WTC11 (cell line): Measurements from ENCODE around the gene NOC2L. TPM values are rescaled to one million over a fixed set of nuclear protein-coding genes. Genes with fewer than 3 reads are reported as not detected.
"Not testable (repeated sequence)": the region's sequence is repeated elsewhere in the genome, so short reads cannot be mapped to it uniquely, and the experiment has no call there.

ENCODE experiments used
- ATAC-seq: fragments of 200-7000 bp; cut with Tn5 transposase; 2 replicates; pipeline ENCODE4 v1.10.0; 2021; ENCODE audit warnings: mild to moderate bottlenecking, moderate library complexity
- CTCF ChIA-PET: fragments of 300-600 bp; sonication (Branson Sonifier 250); formaldehyde crosslinking; loops from one replicate; lab custom pipeline; 2021; ENCODE audit warnings: antibody characterized with exemption; lab: Charles Lee
- POLR2A ChIA-PET: fragments of 350-600 bp; sonication (Branson Sonifier 250); formaldehyde crosslinking; loops from one replicate; lab custom pipeline; 2021; ENCODE audit warnings: antibody characterized with exemption; lab: Charles Lee
- DNase-seq: peaks from one replicate; pipeline ENCODE4 v3.0.0; 2021; ENCODE audit warnings: low spot score
- H3K27ac Mint-ChIP-seq: 2 replicates; pipeline ENCODE4 v1.8.0; 2021; ENCODE audit warnings: mixed read lengths
- H3K27me3 Mint-ChIP-seq: 2 replicates; pipeline ENCODE4 v1.8.0; 2021; ENCODE audit warnings: low read depth, mild to moderate bottlenecking, moderate library complexity, mixed read lengths
- H3K36me3 Mint-ChIP-seq: 2 replicates; pipeline ENCODE4 v1.8.0; 2021; ENCODE audit warnings: mixed read lengths
- H3K4me1 Mint-ChIP-seq: 2 replicates; pipeline ENCODE4 v1.8.0; 2022; ENCODE audit warnings: mixed read lengths
- H3K4me3 Mint-ChIP-seq: 2 replicates; pipeline ENCODE4 v1.8.0; 2021; ENCODE audit warnings: mild to moderate bottlenecking, moderate library complexity, mixed read lengths
- H3K9me3 Mint-ChIP-seq: 2 replicates; pipeline ENCODE4 v1.8.0; 2021; ENCODE audit warnings: mixed read lengths
- ATF6 ChIP-seq: sonication (generic); formaldehyde crosslinking; IDR thresholded peaks from 2 replicates; pipeline ENCODE4 v1.8.1; 2023; ENCODE audit warnings: mild to moderate bottlenecking, missing genetic modification reagents
- CBFB ChIP-seq: sonication (generic); formaldehyde crosslinking; IDR thresholded peaks from 2 replicates; pipeline ENCODE4 v1.8.1; 2022; ENCODE audit warnings: mild to moderate bottlenecking, low read depth, missing genetic modification reagents
- CREB1 ChIP-seq: sonication (generic); formaldehyde crosslinking; IDR thresholded peaks from 2 replicates; pipeline ENCODE4 v1.8.0; 2023; ENCODE audit warnings: mild to moderate bottlenecking, missing genetic modification reagents
- ETV6 ChIP-seq: sonication (generic); formaldehyde crosslinking; IDR thresholded peaks from 2 replicates; pipeline ENCODE4 v1.8.1; 2022; ENCODE audit warnings: mild to moderate bottlenecking, missing genetic modification reagents
- FOXP1 ChIP-seq: sonication (generic); formaldehyde crosslinking; IDR thresholded peaks from 2 replicates; pipeline ENCODE4 v1.8.0; 2022; ENCODE audit warnings: missing genetic modification reagents, mild to moderate bottlenecking, moderate library complexity, borderline replicate concordance
- MYBL2 ChIP-seq: sonication (generic); formaldehyde crosslinking; IDR thresholded peaks from 2 replicates; pipeline ENCODE4 v1.8.1; 2023; ENCODE audit warnings: mild to moderate bottlenecking, moderate library complexity, missing genetic modification reagents
- NFE2L1 ChIP-seq: sonication (generic); formaldehyde crosslinking; IDR thresholded peaks from 2 replicates; pipeline ENCODE4 v1.8.1; 2023; ENCODE audit warnings: missing genetic modification reagents
- NFYB ChIP-seq: sonication (generic); formaldehyde crosslinking; conservative IDR thresholded peaks from 2 replicates; pipeline ENCODE4 v1.8.0; 2022; ENCODE audit warnings: low read depth, missing genetic modification reagents
- RORB ChIP-seq: fragments of 250-450 bp; sonication (Bioruptor Pico); IDR thresholded peaks from 2 replicates; pipeline ENCODE4 v1.9.0; 2021; ENCODE audit warnings: mild to moderate bottlenecking
- SOX15 ChIP-seq: fragments of 250-450 bp; sonication (Bioruptor Pico); IDR thresholded peaks from 2 replicates; pipeline ENCODE4 v1.9.0; 2021; ENCODE audit warnings: mild to moderate bottlenecking
- STAT6 ChIP-seq: sonication (generic); formaldehyde crosslinking; conservative IDR thresholded peaks from 2 replicates; pipeline ENCODE4 v1.8.1; 2023; ENCODE audit warnings: mild to moderate bottlenecking, low read depth, missing genetic modification reagents, moderate library complexity
- TCF7 ChIP-seq: sonication (generic); formaldehyde crosslinking; IDR thresholded peaks from 2 replicates; pipeline ENCODE4 v1.8.0; 2022; ENCODE audit warnings: mild to moderate bottlenecking, low read depth, missing genetic modification reagents, moderate library complexity
- ZBTB21 ChIP-seq: sonication (generic); formaldehyde crosslinking; IDR thresholded peaks from 2 replicates; pipeline ENCODE4 v1.8.1; 2023; ENCODE audit warnings: mild to moderate bottlenecking, missing genetic modification reagents, borderline replicate concordance
- ZMAT4 ChIP-seq: fragments of 250-450 bp; sonication (Bioruptor Pico); IDR thresholded peaks from 2 replicates; pipeline ENCODE4 v1.9.0; 2021; ENCODE audit warnings: mild to moderate bottlenecking
- ZNF138 ChIP-seq: sonication (generic); formaldehyde crosslinking; conservative IDR thresholded peaks from 2 replicates; pipeline ENCODE4 v1.8.1; 2022; ENCODE audit warnings: mild to moderate bottlenecking, moderate library complexity, missing genetic modification reagents
- ZNF219 ChIP-seq: sonication (generic); formaldehyde crosslinking; IDR thresholded peaks from 2 replicates; pipeline ENCODE4 v1.8.0; 2023; ENCODE audit warnings: missing genetic modification reagents, mild to moderate bottlenecking, borderline replicate concordance
- ZNF671 ChIP-seq: fragments of 250-450 bp; sonication (Bioruptor Pico); IDR thresholded peaks from 2 replicates; pipeline ENCODE4 v1.8.0; 2021; ENCODE audit warnings: mild to moderate bottlenecking
- total RNA-seq: library from RNA; stranded (reverse); gene quantifications from 3 replicates; pipeline ENCODE4 v1.2.3, GENCODE V29; 2021
- TF ChIP-seq, protein P1 (sequence below): sonication (generic); formaldehyde crosslinking; IDR thresholded peaks from 2 replicates; pipeline ENCODE4 v1.8.0; 2023; ENCODE audit warnings: missing genetic modification reagents
- TF ChIP-seq, protein P2 (sequence below): sonication (generic); formaldehyde crosslinking; IDR thresholded peaks from 2 replicates; pipeline ENCODE4 v1.8.1; 2023; ENCODE audit warnings: mild to moderate bottlenecking, missing genetic modification reagents, borderline replicate concordance
- TF ChIP-seq, protein P3 (sequence below): fragments of 250-450 bp; sonication (Bioruptor Pico); conservative IDR thresholded peaks from 2 replicates; pipeline ENCODE4 v1.9.0; 2021; ENCODE audit warnings: mild to moderate bottlenecking

Gene NOC2L
- total RNA-seq, 1 experiment from 2014 or later: 182 TPM

- TF ChIP-seq NFE2L1 (no peak), SOX15 (no peak), MYBL2 (CRISPR knock-in tag) (no peak), CREB1 (CRISPR knock-in tag) (no peak), RORB (CRISPR knock-in tag) (no peak), NFYB (CRISPR knock-in tag) (no peak), CBFB (no peak)
These were observed 11.1 kb downstream of the NOC2L start (continued) for GRCh38 chr1:947958-948357.

GRCh38 chr1:946811-947210 lies 12.2 kb downstream of the NOC2L start:
- POLR2A ChIA-PET, CTCF ChIA-PET: not testable (repeated sequence)
- H3K36me3 Mint-ChIP-seq: peaks cover 30% of the 10 kb centered on the region

DNA sequence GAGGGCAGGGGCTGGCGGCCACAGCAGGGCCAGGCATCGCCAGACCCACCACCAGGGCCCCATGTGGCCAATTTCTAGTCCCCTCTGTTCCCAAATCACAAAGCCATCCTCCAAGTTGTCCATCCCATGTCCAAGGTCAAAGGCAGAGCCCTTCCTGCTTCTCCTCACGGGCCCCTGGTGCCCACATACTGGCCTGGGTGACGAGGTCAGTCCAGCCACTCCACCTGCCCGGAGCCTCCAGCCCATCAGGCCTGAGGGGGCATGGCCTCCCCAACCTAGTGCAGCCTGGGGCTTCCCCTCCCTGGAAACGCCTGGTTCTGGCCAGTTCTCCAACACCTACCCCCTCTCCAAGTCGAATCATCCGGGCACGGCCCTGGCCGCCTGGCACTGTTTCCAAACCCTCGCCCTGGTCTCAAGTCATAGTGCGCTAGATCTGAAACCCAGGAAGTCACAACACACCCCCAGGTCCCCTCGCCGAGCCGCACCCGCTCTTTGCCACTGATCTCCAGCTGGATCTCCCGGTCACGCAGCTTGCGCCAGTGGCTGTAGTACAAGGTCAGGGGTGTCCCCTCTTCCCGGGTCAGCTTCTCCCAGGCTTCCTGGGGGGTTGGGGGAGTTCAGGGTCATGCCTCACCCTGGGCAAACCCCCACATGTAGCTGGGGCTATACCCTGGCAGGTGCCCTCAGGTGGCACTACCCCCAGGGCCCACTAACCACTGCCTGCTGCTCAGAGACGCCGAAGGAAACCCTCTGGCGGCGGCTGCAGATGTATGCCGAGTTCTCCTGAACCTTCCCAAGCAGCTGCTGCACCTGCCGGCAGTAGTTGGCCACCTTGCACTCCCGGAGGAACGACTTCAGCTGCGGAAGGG lies 13.1 kb downstream of the NOC2L start:
- Mint-ChIP-seq H3K27ac (peak overlapping the region; percentile 36; the same call in 1 of the 2 replicates), H3K4me1 (peaks cover 3% of the 10 kb centered on the region; the same call in 1 of the 2 replicates)
- POLR2A ChIA-PET: no interaction called here

More at GRCh38 chr1:946811-947210, 12.2 kb downstream of the NOC2L start:
- not testable (repeated sequence) for H3K27ac Mint-ChIP-seq, DNase-seq, ATAC-seq, H3K4me1 Mint-ChIP-seq, H3K4me3 Mint-ChIP-seq, H3K9me3 Mint-ChIP-seq
- peaks cover 13% of the 10 kb centered on the region for H3K27me3 Mint-ChIP-seq

More for the DNA sequence above, 13.1 kb downstream of the NOC2L start:
- no peak for TF ChIP-seq ZNF671 (CRISPR knock-in tag)
- no peak for TF ChIP-seq ZMAT4 (CRISPR knock-in tag)
- TF ChIP-seq, protein P1, sequence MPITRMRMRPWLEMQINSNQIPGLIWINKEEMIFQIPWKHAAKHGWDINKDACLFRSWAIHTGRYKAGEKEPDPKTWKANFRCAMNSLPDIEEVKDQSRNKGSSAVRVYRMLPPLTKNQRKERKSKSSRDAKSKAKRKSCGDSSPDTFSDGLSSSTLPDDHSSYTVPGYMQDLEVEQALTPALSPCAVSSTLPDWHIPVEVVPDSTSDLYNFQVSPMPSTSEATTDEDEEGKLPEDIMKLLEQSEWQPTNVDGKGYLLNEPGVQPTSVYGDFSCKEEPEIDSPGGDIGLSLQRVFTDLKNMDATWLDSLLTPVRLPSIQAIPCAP: no peak
- no peak for TF ChIP-seq STAT6 (CRISPR knock-in tag)
- TF ChIP-seq, protein P2, sequence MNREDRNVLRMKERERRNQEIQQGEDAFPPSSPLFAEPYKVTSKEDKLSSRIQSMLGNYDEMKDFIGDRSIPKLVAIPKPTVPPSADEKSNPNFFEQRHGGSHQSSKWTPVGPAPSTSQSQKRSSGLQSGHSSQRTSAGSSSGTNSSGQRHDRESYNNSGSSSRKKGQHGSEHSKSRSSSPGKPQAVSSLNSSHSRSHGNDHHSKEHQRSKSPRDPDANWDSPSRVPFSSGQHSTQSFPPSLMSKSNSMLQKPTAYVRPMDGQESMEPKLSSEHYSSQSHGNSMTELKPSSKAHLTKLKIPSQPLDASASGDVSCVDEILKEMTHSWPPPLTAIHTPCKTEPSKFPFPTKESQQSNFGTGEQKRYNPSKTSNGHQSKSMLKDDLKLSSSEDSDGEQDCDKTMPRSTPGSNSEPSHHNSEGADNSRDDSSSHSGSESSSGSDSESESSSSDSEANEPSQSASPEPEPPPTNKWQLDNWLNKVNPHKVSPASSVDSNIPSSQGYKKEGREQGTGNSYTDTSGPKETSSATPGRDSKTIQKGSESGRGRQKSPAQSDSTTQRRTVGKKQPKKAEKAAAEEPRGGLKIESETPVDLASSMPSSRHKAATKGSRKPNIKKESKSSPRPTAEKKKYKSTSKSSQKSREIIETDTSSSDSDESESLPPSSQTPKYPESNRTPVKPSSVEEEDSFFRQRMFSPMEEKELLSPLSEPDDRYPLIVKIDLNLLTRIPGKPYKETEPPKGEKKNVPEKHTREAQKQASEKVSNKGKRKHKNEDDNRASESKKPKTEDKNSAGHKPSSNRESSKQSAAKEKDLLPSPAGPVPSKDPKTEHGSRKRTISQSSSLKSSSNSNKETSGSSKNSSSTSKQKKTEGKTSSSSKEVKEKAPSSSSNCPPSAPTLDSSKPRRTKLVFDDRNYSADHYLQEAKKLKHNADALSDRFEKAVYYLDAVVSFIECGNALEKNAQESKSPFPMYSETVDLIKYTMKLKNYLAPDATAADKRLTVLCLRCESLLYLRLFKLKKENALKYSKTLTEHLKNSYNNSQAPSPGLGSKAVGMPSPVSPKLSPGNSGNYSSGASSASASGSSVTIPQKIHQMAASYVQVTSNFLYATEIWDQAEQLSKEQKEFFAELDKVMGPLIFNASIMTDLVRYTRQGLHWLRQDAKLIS (CRISPR knock-in tag): no peak
- TF ChIP-seq ZNF219 (CRISPR knock-in tag): no peak
- TF ChIP-seq, protein P3, sequence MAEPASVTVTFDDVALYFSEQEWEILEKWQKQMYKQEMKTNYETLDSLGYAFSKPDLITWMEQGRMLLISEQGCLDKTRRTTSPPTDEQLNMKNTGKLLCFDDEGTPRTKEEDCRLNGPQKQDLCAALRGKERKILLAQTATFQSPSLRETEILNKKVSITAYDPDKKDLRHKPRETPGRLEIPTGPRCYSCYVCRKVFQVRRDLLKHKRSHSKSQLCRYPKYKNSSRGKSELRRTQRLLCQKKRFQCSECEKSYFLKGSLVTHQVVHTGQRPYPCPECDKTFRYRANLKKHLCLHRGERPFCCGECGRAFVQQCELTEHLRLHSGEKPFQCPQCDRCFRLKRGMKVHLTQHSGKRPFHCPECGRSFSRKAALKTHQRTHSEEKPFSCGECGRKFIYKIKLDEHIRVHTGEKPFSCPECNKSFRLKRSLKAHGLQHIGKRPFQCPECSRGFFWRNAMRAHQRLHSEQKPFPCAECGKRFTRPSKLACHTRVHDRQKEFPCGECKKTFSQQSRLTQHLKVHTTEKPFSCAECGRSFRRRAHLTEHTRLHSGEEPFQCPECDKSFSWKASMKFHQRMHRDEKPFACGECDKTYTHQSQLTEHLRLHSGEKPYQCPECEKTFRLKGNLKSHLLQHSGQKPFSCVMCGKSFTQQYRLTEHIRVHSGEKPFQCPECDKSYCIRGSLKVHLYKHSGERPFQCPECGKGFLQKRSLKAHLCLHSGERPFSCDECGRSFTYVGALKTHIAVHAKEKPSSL (CRISPR knock-in tag): no peak
- TF ChIP-seq ETV6 (CRISPR knock-in tag): no peak
- no peak for TF ChIP-seq FOXP1 (CRISPR knock-in tag)
- no peak for TF ChIP-seq ZBTB21 (CRISPR knock-in tag)
- TF ChIP-seq TCF7 (CRISPR knock-in tag): no peak
- no peak for TF ChIP-seq ATF6 (CRISPR knock-in tag)
- TF ChIP-seq ZNF138 (CRISPR knock-in tag): no peak
- H3K4me3 Mint-ChIP-seq: no peak overlapping the region
- CTCF ChIA-PET: no interaction called here
- H3K27me3 Mint-ChIP-seq: peaks cover 19% of the 10 kb centered on the region
- ATAC-seq: no peak
- H3K36me3 Mint-ChIP-seq: peaks cover 24% of the 10 kb centered on the region
- DNase-seq: no peak
- no peaks in the 10 kb centered on the region for H3K9me3 Mint-ChIP-seq
